LNCaP clone FGC (cell line): ENCODE data around the gene MRPL50.

Source experiments
- DNase-seq: peaks from one replicate; pipeline ENCODE4 v3.0.0-alpha.2; 2011; ENCODE audit warnings: low read depth
- H3K4me3 ChIP-seq: 2 replicates; pipeline ENCODE4 v1.5.1; 2011; ENCODE audit warnings: mild to moderate bottlenecking, low read depth, low read length, control low read depth
- CTCF ChIP-seq: IDR thresholded peaks from 2 replicates; pipeline ENCODE4 v1.5.1; 2012; ENCODE audit warnings: mild to moderate bottlenecking; ENCODE audit not compliant: control insufficient read depth, insufficient read depth; ENCODE audit errors: extremely low read depth

MRPL50 gene

GRCh38 chr9:101418518-101419430 lies 20.4 kb upstream of the MRPL50 start:
- no peak for TF ChIP-seq CTCF
- no peak for DNase-seq
- no peak overlapping the region for H3K4me3 ChIP-seq

- DNase-seq: no peak
- no peak overlapping the region for H3K4me3 ChIP-seq
- TF ChIP-seq CTCF: no peak
These were observed 19.6 kb upstream of the MRPL50 start for GRCh38 chr9:101417977-101418376.

DNA sequence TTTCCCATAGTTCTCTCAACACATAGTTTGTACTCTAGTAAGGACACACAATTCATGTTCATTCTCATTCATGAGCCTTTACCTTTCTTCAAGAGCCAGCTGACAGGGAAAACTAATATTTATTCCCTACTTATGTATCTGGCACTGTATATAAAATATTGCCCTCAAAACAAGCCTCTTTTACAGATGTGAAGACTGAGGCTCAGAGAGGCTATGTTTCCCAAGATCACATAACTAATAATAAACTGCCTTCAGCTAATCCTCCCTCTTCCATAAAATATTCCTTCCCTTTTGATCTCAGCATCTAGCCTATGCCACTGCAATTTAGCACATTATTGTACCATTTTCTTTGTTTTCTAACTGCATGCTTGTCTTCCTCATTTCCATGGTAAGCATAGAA lies 19.0 kb upstream of the MRPL50 start:
- H3K4me3 ChIP-seq: no peak overlapping the region
- no peak for DNase-seq
- TF ChIP-seq CTCF: no peak

GRCh38 chr9:101415578-101415977 lies 17.2 kb upstream of the MRPL50 start:
- DNase-seq: no peak
- no peak overlapping the region for H3K4me3 ChIP-seq
- TF ChIP-seq CTCF: no peak

DNA sequence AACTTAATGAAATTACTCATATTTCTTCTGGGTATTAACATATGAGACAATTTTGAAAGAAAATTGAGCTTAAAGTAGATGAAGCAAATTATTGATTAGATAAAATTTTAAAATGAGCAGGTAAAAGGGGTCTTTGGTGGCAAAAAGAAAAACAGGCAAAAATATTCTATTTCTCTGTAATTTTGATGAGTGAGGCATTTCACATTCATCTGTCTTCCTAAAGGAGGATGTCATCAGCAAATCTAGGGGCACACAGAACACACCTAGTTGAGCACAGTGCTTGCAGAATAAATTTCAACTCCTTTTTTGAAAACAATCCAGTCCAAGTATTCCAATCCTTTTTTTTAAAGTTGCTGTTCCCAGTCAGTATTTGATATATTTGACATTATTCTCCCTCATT lies 16.4 kb upstream of the MRPL50 start:
- no peak for TF ChIP-seq CTCF
- no peak for DNase-seq

GRCh38 chr9:101409079-101409477 lies 10.7 kb upstream of the MRPL50 start:
- no peak for TF ChIP-seq CTCF
- no peak for DNase-seq
- H3K4me3 ChIP-seq: no peak overlapping the region

More for the DNA sequence above, 16.4 kb upstream of the MRPL50 start:
- no peak overlapping the region for H3K4me3 ChIP-seq
